AG09309 (cell line): ENCODE data around the gene TRAF7.

Experiments
- DNase-seq: peaks from one replicate; pipeline ENCODE4 v3.0.0-alpha.2; 2010; ENCODE audit warnings: low read depth
- H3K4me3 ChIP-seq: 2 replicates; pipeline ENCODE4 v1.5.1; 2011; ENCODE audit warnings: mild to moderate bottlenecking, low read depth, low read length, moderate library complexity; ENCODE audit not compliant: control insufficient read depth
- TF ChIP-seq, protein P1 (sequence below): IDR thresholded peaks from 2 replicates; pipeline ENCODE4 v1.5.1; 2011; ENCODE audit warnings: mild to moderate bottlenecking, low read depth, low read length, inconsistent platforms; ENCODE audit not compliant: insufficient read depth, control insufficient read depth; ENCODE audit errors: missing control alignments

The TRAF7 gene

DNA sequence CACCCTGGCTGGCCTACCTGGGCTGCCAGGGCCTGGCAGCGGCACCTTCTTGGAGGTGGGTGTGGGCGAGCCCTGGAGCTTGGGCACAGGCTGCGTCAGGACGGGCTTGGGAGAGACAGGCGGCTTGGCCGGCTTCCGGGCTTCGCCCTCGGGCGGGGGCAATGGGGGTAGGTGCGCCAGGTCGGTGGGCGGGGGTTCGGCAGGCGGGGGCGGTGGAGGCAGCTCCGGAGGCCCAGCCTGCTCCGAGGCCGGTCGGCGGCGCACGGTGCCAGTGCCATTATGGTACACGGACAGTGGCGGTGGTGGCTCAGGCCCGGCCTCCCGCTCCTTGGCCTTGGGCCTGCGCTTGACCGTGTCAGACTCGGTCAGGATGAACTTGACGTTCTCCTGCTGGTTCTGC lies 24.0 kb downstream of the TRAF7 start:
- no peak overlapping the region for H3K4me3 ChIP-seq

GRCh38 chr16:2180461-2180860 lies 24.9 kb downstream of the TRAF7 start:
- DNase-seq: no peak
- no peak overlapping the region for H3K4me3 ChIP-seq

More for the DNA sequence above, 24.0 kb downstream of the TRAF7 start:
- no peak for DNase-seq
- TF ChIP-seq, protein P1, sequence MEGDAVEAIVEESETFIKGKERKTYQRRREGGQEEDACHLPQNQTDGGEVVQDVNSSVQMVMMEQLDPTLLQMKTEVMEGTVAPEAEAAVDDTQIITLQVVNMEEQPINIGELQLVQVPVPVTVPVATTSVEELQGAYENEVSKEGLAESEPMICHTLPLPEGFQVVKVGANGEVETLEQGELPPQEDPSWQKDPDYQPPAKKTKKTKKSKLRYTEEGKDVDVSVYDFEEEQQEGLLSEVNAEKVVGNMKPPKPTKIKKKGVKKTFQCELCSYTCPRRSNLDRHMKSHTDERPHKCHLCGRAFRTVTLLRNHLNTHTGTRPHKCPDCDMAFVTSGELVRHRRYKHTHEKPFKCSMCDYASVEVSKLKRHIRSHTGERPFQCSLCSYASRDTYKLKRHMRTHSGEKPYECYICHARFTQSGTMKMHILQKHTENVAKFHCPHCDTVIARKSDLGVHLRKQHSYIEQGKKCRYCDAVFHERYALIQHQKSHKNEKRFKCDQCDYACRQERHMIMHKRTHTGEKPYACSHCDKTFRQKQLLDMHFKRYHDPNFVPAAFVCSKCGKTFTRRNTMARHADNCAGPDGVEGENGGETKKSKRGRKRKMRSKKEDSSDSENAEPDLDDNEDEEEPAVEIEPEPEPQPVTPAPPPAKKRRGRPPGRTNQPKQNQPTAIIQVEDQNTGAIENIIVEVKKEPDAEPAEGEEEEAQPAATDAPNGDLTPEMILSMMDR: no peak

GRCh38 chr16:2180962-2181923 lies 25.7 kb downstream of the TRAF7 start:
- TF ChIP-seq, protein P1: no peak
- no peak for DNase-seq
- H3K4me3 ChIP-seq: no peak overlapping the region

More at GRCh38 chr16:2180461-2180860, 24.9 kb downstream of the TRAF7 start:
- TF ChIP-seq, protein P1: no peak

DNA sequence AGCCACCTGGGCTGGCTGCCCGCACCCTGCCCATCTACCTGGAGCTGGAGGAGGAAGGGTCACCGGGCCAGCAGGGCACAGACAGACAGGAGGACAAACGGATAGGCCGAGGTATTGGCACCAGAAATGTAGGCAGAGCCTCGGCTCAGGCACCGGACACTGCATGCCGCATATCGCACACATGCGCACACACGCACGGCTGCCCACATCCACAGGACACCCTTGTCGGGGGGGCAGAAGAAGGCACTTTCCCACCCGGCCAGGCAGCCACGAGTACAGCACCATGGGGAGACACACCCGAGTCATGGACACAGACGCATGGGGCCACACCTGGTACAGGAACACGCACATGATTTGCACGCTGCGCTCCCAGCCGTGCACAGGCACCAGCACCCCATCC lies 26.4 kb downstream of the TRAF7 start:
- DNase-seq: no peak
- H3K4me3 ChIP-seq: no peak overlapping the region
- TF ChIP-seq, protein P1: no peak

DNA sequence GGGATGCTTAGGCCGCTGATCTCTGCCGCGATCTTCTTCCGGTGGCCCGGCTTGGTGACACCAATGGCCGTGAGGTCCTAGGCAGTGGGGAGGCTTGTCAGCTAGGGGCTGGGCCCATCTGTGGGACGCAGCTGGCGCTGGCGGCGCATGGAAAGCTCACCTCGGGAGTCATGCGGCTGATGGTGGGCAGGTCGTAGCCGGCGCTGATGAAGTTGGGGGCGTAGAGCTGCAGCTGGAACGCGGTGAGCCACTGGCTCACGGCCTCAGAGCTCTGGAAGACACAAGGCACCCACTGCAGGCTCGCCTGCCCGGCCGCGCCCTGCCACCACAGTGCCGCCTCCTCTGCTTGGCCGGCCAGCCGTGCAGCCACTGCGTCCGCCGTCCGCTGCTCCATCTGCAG lies 28.1 kb downstream of the TRAF7 start:
- no peak for DNase-seq
- TF ChIP-seq, protein P1: no peak
- no peak overlapping the region for H3K4me3 ChIP-seq

DNA sequence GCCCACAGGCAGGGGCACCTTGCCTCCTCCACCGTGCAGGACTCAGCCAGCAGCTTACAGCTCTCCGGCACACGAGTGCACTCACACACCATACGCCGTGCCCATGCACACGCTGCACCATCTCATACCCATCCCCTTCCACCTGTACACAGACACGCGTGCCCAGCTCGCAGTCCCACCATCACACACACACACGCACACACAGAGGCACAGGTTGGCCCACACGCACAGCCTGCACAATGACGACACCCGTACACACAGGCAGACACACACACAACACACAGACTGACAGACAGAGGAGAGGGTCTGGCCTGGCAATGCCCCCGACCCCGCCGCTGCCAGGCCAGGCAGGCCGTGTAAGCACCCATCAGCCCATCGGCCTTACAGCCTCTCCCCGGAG lies 28.8 kb downstream of the TRAF7 start:
- no peak for DNase-seq
- H3K4me3 ChIP-seq: no peak overlapping the region
- TF ChIP-seq, protein P1: no peak
